Measurements from ENCODE around the gene SERPINA5. TPM values are rescaled to one million over a fixed set of nuclear protein-coding genes. Genes with fewer than 3 reads are reported as not detected.

SERPINA5 gene
- total and polyA plus RNA-seq, 7 donors: 2.6 to 107 (median 16.3) TPM

DNA sequence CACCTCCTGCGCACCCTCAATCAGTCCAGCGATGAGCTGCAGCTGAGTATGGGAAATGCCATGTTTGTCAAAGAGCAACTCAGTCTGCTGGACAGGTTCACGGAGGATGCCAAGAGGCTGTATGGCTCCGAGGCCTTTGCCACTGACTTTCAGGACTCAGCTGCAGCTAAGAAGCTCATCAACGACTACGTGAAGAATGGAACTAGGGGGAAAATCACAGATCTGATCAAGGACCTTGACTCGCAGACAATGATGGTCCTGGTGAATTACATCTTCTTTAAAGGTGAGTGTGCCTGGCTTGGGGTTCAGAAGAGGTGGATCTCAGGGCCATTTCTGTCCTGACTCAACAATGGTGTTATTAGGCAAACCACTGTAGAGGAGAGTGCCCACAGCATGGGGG is 33.6 kb downstream of the SERPINA5 start:
- Histone ChIP-seq H3K4me3 (no peak overlapping the region), H3K27ac (no peak overlapping the region), H3K36me3 (ENCODE audit: insufficient read depth in 1 of 2, low read depth in 1 of 2) (no peaks in the 10 kb centered on the region), H3K4me1 (no peaks in the 10 kb centered on the region), H3K27me3 (ENCODE audit: insufficient read depth in 3 of 3, low read length in 2 of 3) (peaks cover 0 to 2% (median 0%) of the 10 kb centered on the region in 3 donors), H3K9me3 (peaks cover 13% of the 10 kb centered on the region)
- ATAC-seq (no peak), DNase-seq (no peak)
- intact Hi-C loops (cut with DNase I): no loop called here
- TF ChIP-seq, protein P1, sequence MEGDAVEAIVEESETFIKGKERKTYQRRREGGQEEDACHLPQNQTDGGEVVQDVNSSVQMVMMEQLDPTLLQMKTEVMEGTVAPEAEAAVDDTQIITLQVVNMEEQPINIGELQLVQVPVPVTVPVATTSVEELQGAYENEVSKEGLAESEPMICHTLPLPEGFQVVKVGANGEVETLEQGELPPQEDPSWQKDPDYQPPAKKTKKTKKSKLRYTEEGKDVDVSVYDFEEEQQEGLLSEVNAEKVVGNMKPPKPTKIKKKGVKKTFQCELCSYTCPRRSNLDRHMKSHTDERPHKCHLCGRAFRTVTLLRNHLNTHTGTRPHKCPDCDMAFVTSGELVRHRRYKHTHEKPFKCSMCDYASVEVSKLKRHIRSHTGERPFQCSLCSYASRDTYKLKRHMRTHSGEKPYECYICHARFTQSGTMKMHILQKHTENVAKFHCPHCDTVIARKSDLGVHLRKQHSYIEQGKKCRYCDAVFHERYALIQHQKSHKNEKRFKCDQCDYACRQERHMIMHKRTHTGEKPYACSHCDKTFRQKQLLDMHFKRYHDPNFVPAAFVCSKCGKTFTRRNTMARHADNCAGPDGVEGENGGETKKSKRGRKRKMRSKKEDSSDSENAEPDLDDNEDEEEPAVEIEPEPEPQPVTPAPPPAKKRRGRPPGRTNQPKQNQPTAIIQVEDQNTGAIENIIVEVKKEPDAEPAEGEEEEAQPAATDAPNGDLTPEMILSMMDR (IDR thresholded peaks at IDR 0.05): no peak
- WGBS, 3 donors: 91 to 92% (median 92%) methylated on average over 7 of the region's 7 CpGs

DNA sequence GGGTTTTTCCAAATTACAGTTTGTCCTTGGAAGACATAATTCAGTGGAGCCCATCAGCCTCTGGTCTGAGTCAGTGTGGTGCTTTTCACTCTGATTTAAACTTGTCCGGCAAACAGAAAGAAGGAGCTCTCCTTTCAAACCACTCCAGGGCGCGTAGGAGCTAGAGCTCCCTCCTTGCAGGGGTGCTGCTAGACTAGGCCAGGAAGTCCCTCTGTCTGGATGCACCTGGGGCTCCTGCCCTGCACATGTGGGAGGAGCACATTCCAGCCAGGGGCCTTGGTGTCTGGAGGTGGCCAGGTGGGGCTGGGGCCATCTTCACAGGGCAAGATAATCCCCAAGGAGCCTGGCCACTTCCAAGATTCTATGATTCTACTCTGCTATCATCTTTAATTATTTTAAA is 34.0 kb downstream of the SERPINA5 start:
- Histone ChIP-seq H3K4me1 (no peaks in the 10 kb centered on the region), H3K27ac (no peak overlapping the region), H3K4me3 (no peak overlapping the region), H3K9me3 (peaks cover 13% of the 10 kb centered on the region), H3K27me3 (ENCODE audit: insufficient read depth in 3 of 3, low read length in 2 of 3) (peaks cover 0 to 2% (median 0%) of the 10 kb centered on the region in 3 donors), H3K36me3 (ENCODE audit: insufficient read depth in 1 of 2, low read depth in 1 of 2) (no peaks in the 10 kb centered on the region)
- ATAC-seq (no peak), DNase-seq (no peak)
- intact Hi-C loops (cut with DNase I): no loop called here
- 67 to 95% (median 95%) methylated on average over 3 of the region's 3 CpGs for whole genome bisulfite sequencing, 3 donors
- TF ChIP-seq, protein P1 (IDR thresholded peaks at IDR 0.05): no peak

DNA sequence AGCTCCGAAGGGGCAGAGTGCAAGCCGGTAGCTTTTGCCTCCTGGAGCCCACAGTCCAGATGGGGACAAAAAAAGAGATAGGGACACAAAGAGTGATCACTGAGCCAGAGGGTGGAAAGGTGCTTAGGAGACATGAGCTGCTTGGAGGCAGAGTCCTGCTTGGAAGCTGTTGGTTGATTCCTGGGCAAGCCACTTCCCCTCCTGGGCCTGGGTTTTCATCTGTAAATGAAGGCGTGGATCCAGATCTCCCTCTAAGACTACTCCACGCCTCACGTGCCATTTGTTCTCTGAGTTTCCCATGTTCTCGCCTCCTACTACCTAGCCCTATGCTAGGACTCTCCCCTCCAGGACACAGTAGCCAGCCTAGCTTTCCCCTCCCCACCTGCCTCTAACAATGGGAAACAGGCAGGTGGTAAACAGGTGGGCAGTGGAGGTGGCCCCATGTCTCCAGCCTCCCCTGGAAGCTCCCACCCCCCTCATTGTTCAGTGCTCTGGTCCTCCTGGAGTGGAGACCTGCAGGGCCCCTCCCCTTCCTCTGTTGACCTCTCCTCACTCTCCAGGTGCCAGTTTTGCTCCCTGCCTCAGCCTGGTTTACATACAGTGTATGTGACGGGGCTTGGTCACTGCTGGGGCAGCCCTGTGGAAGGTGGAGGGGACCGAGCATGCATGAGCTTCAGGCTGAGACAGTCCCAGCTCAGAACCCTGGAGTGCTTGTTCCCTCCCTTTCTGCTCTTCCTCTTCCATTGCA is 34.8 kb downstream of the SERPINA5 start:
- WGBS, 3 donors: 86 to 92% (median 87%) methylated on average over 8 of the region's 8 CpGs
- ATAC-seq (no peak), DNase-seq (no peak)
- H3K4me1 ChIP-seq: no peaks in the 10 kb centered on the region
- H3K36me3 ChIP-seq (ENCODE audit: insufficient read depth in 1 of 2, low read depth in 1 of 2): no peaks in the 10 kb centered on the region
- H3K9me3 ChIP-seq: peaks cover 13% of the 10 kb centered on the region
- TF ChIP-seq, protein P1 (IDR thresholded peaks at IDR 0.05): no peak
- no peak overlapping the region for H3K4me3 ChIP-seq
- no peak overlapping the region for H3K27ac ChIP-seq
- peaks cover 0 to 2% (median 0%) of the 10 kb centered on the region in 3 donors for H3K27me3 ChIP-seq (ENCODE audit: insufficient read depth in 3 of 3, low read length in 2 of 3)
- intact Hi-C loops (cut with DNase I): no loop called here

DNA sequence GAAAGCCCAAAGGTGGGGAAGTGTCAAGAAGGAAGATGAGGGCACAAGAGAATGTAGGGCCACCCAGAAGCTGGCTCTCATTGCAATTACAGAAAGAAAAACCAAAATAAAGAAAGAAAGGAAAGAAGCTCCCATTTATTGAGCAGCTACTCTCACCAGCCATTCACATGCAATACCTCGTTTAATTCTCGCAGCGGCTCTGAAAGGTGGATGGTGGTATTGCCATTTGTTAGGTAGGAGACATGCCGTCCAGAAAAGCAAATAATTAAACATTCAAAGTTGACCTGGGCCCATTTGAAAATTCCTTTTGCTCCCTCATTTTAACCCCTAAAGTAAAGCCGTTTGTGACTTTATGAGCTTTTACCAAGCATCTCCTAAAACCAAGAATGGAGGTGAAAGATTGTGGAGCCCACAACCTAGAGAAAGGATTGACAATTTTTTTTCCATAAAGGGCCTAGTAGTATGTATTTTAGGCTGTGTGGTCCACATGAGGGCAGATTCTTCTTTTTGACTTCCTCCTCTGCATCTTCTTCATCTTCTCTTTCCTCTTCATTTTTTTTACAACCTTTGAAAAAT is 36.2 kb downstream of the SERPINA5 start:
- Histone ChIP-seq H3K9me3 (peaks cover 13% of the 10 kb centered on the region), H3K36me3 (ENCODE audit: insufficient read depth in 1 of 2, low read depth in 1 of 2) (no peaks in the 10 kb centered on the region), H3K4me3 (no peak overlapping the region), H3K27me3 (ENCODE audit: insufficient read depth in 3 of 3, low read length in 2 of 3) (peaks cover 0 to 2% (median 0%) of the 10 kb centered on the region in 3 donors), H3K4me1 (no peaks in the 10 kb centered on the region), H3K27ac (no peak overlapping the region)
- intact Hi-C loops (cut with DNase I): no loop called here
- ATAC-seq (no peak), DNase-seq (no peak)
- 86 to 91% (median 91%) methylated on average over 5 of the region's 5 CpGs for WGBS, 3 donors
- TF ChIP-seq, protein P1 (IDR thresholded peaks at IDR 0.05): no peak

Data from psoas muscle (tissue), 8 donors.